ENCODE data around the gene B4GALT4.

Gene B4GALT4

GRCh38 chr3:119219069-119219468 is 21.6 kb downstream of the B4GALT4 start:
- Histone ChIP-seq H3K4me3 (ENCODE audit: low read length) (no peak overlapping the region), H3K4me1 (ENCODE audit: control insufficient read depth, insufficient read depth, low read length) (peaks cover 38% of the 10 kb centered on the region), H3K9me3 (ENCODE audit: control insufficient read depth, low read length) (no peaks in the 10 kb centered on the region), H3K9ac (ENCODE audit: low read length) (peak overlapping the region; percentile 4), H3K36me3 (ENCODE audit: control insufficient read depth, insufficient read depth, low read length) (peaks cover 19% of the 10 kb centered on the region), H3K27me3 (ENCODE audit: control insufficient read depth, insufficient read depth, low read length) (no peaks in the 10 kb centered on the region)

- H3K36me3 ChIP-seq (ENCODE audit: control insufficient read depth, insufficient read depth, low read length) = peaks cover 16% of the 10 kb centered on the region
- no peak overlapping the region for H3K9ac ChIP-seq (ENCODE audit: low read length)
- H3K27me3 ChIP-seq (ENCODE audit: control insufficient read depth, insufficient read depth, low read length) = no peaks in the 10 kb centered on the region
- no peak overlapping the region for H3K4me3 ChIP-seq (ENCODE audit: low read length)
- peaks cover 64% of the 10 kb centered on the region for H3K4me1 ChIP-seq (ENCODE audit: control insufficient read depth, insufficient read depth, low read length)
- no peaks in the 10 kb centered on the region for H3K9me3 ChIP-seq (ENCODE audit: control insufficient read depth, low read length)
Measured at GRCh38 chr3:119211803-119212202, 28.9 kb downstream of the B4GALT4 start.

- Histone ChIP-seq H3K36me3 (ENCODE audit: control insufficient read depth, insufficient read depth, low read length) (peaks cover 16% of the 10 kb centered on the region), H3K27me3 (ENCODE audit: control insufficient read depth, insufficient read depth, low read length) (no peaks in the 10 kb centered on the region), H3K9me3 (ENCODE audit: control insufficient read depth, low read length) (no peaks in the 10 kb centered on the region), H3K9ac (ENCODE audit: low read length) (no peak overlapping the region), H3K4me3 (ENCODE audit: low read length) (no peak overlapping the region), H3K4me1 (ENCODE audit: control insufficient read depth, insufficient read depth, low read length) (peaks cover 70% of the 10 kb centered on the region)
Measured at GRCh38 chr3:119211193-119211592, 29.5 kb downstream of the B4GALT4 start.

GRCh38 chr3:119207512-119207875 is 33.2 kb downstream of the B4GALT4 start:
- no peaks in the 10 kb centered on the region for H3K9me3 ChIP-seq (ENCODE audit: control insufficient read depth, low read length)
- H3K4me3 ChIP-seq (ENCODE audit: low read length) = no peak overlapping the region
- H3K27me3 ChIP-seq (ENCODE audit: control insufficient read depth, insufficient read depth, low read length) = no peaks in the 10 kb centered on the region
- peaks cover 78% of the 10 kb centered on the region for H3K4me1 ChIP-seq (ENCODE audit: control insufficient read depth, insufficient read depth, low read length)
- H3K36me3 ChIP-seq (ENCODE audit: control insufficient read depth, insufficient read depth, low read length) = no peaks in the 10 kb centered on the region
- no peak overlapping the region for H3K9ac ChIP-seq (ENCODE audit: low read length)

DNA sequence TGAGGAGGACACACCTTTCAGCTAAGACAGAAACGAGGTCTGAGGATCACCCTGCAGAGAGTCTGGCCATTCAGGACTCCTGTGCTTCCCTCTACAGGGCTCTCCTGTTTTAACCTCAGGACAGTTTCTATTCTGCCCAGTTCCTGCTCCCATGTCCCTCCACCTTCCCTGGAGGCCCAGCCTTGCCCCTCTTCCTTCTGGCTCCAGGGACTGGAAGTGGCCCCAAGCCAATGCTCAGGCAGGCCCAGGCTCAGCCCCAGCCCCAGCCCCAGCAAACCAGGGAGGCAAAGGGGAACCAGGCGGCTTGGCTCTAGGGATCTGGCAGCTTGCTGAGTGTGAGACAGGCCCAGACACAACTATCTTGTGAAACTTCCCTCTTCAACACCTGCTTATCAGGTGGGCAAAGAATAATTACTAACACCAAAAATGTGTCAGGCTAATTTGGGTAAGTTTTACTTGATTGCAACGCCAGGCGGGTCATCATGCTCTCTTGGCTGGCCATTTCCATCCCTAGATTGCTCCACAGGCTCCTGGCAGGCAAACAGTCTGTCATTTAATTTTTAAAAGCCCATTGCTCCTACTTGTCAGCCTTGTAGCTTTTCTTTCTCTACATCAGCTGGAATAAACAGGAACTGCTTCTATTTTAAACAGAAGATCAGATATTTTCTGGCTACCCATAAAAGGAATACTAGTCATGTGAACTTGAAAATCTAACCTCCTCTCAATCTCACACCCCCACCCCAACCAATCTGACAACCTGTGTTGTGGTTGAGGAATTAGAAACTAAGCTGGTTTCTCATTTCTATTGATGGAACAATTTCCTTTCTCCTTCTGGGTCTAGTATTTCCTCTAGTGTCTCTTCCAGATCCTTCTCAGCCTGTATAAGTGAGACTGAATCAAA is 33.8 kb downstream of the B4GALT4 start:
- H3K4me3 ChIP-seq (ENCODE audit: low read length) = no peak overlapping the region
- H3K9ac ChIP-seq (ENCODE audit: low read length) = peak overlapping the region; percentile 18
- peaks cover 71% of the 10 kb centered on the region for H3K4me1 ChIP-seq (ENCODE audit: control insufficient read depth, insufficient read depth, low read length)
- no peaks in the 10 kb centered on the region for H3K36me3 ChIP-seq (ENCODE audit: control insufficient read depth, insufficient read depth, low read length)
- no peaks in the 10 kb centered on the region for H3K9me3 ChIP-seq (ENCODE audit: control insufficient read depth, low read length)
- no peaks in the 10 kb centered on the region for H3K27me3 ChIP-seq (ENCODE audit: control insufficient read depth, insufficient read depth, low read length)

DNA sequence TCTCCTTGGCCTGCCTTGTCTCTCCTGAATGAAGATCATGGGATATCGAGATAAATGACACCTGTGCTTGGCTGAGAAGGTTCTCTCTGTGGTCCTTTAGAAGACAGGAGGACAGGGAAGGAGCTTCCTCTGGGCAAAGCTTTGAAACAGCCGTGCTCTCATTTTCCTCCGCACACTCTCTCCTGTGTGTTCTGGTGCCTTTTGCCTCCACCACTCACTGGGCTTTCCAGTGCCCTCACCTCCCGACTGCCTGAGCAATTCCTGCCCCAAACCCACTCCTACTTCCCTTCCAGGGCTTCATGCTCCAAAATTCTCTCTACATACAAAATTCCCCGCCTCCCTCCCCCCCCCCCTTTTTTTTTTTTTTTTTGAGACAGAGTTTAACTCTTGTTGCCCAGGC is 35.0 kb downstream of the B4GALT4 start:
- H3K4me3 ChIP-seq (ENCODE audit: low read length) = no peak overlapping the region
- no peaks in the 10 kb centered on the region for H3K36me3 ChIP-seq (ENCODE audit: control insufficient read depth, insufficient read depth, low read length)
- no peak overlapping the region for H3K9ac ChIP-seq (ENCODE audit: low read length)
- no peaks in the 10 kb centered on the region for H3K27me3 ChIP-seq (ENCODE audit: control insufficient read depth, insufficient read depth, low read length)
- no peaks in the 10 kb centered on the region for H3K9me3 ChIP-seq (ENCODE audit: control insufficient read depth, low read length)
- H3K4me1 ChIP-seq (ENCODE audit: control insufficient read depth, insufficient read depth, low read length) = peaks cover 60% of the 10 kb centered on the region

- H3K9me3 ChIP-seq (ENCODE audit: control insufficient read depth, low read length) = no peaks in the 10 kb centered on the region
- H3K27me3 ChIP-seq (ENCODE audit: control insufficient read depth, insufficient read depth, low read length) = no peaks in the 10 kb centered on the region
- no peaks in the 10 kb centered on the region for H3K36me3 ChIP-seq (ENCODE audit: control insufficient read depth, insufficient read depth, low read length)
Measured at GRCh38 chr3:119205209-119205608, 35.5 kb downstream of the B4GALT4 start.

GRCh38 chr3:119195911-119196310 is 44.8 kb downstream of the B4GALT4 start:
- Histone ChIP-seq H3K4me1 (ENCODE audit: control insufficient read depth, insufficient read depth, low read length) (peaks cover 6% of the 10 kb centered on the region), H3K4me3 (ENCODE audit: low read length) (no peak overlapping the region), H3K36me3 (ENCODE audit: control insufficient read depth, insufficient read depth, low read length) (no peaks in the 10 kb centered on the region), H3K9me3 (ENCODE audit: control insufficient read depth, low read length) (no peaks in the 10 kb centered on the region), H3K27me3 (ENCODE audit: control insufficient read depth, insufficient read depth, low read length) (no peaks in the 10 kb centered on the region), H3K9ac (ENCODE audit: low read length) (no peak overlapping the region)

More at GRCh38 chr3:119205209-119205608, 35.5 kb downstream of the B4GALT4 start:
- peaks cover 55% of the 10 kb centered on the region for H3K4me1 ChIP-seq (ENCODE audit: control insufficient read depth, insufficient read depth, low read length)
- no peak overlapping the region for H3K9ac ChIP-seq (ENCODE audit: low read length)
- no peak overlapping the region for H3K4me3 ChIP-seq (ENCODE audit: low read length)

- Histone ChIP-seq H3K36me3 (ENCODE audit: control insufficient read depth, insufficient read depth, low read length) (no peaks in the 10 kb centered on the region), H3K4me1 (ENCODE audit: control insufficient read depth, insufficient read depth, low read length) (peaks cover 6% of the 10 kb centered on the region), H3K9me3 (ENCODE audit: control insufficient read depth, low read length) (no peaks in the 10 kb centered on the region), H3K27me3 (ENCODE audit: control insufficient read depth, insufficient read depth, low read length) (no peaks in the 10 kb centered on the region), H3K9ac (ENCODE audit: low read length) (no peak overlapping the region), H3K4me3 (ENCODE audit: low read length) (no peak overlapping the region)
Measured at GRCh38 chr3:119195151-119195476, 45.6 kb downstream of the B4GALT4 start.

DNA sequence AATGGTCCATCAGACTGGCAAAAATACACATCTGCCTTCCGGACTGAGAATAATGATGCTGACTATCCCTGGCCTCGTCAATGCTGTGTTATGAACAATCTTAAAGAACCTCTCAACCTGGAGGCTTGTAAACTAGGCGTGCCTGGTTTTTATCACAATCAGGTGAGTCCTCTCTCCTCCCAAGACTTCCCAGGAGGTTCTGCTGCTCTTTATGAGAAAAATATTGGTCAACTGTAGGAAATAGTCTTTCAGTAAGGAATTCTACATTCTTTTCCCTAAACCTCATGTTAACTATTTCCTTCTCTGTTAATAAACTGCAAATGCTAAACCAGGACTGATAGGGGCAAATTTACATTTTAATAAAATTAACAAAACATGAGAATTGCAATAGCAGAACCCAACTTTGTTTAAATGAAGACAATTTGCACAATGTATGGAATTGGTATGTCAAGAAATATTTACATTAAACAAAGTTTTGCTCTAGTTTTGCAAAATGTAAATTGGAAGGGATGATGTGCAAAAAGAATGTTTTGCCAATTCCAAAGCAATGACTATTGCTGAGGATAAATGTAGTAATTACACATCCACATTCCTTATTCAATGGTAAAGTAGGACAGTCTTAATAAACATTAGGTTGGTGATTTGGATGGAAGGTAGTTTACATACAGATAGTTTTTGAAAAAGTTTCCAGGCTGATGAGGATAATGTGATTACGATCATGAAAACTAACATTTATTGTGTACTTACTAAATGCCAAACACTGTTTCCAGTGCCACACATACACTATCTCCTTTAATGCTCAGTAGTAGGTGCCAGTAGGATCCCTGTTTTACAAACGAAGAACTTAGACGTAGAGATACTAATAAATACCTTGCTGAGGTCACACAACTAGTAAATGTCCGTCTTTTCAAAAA is 46.2 kb downstream of the B4GALT4 start:
- no peak overlapping the region for H3K9ac ChIP-seq (ENCODE audit: low read length)
- no peak overlapping the region for H3K4me3 ChIP-seq (ENCODE audit: low read length)
- H3K9me3 ChIP-seq (ENCODE audit: control insufficient read depth, low read length) = no peaks in the 10 kb centered on the region
- H3K36me3 ChIP-seq (ENCODE audit: control insufficient read depth, insufficient read depth, low read length) = no peaks in the 10 kb centered on the region
- H3K4me1 ChIP-seq (ENCODE audit: control insufficient read depth, insufficient read depth, low read length) = peaks cover 6% of the 10 kb centered on the region
- no peaks in the 10 kb centered on the region for H3K27me3 ChIP-seq (ENCODE audit: control insufficient read depth, insufficient read depth, low read length)

- H3K4me1 ChIP-seq (ENCODE audit: control insufficient read depth, insufficient read depth, low read length) = peaks cover 6% of the 10 kb centered on the region
- H3K9me3 ChIP-seq (ENCODE audit: control insufficient read depth, low read length) = no peaks in the 10 kb centered on the region
- no peaks in the 10 kb centered on the region for H3K27me3 ChIP-seq (ENCODE audit: control insufficient read depth, insufficient read depth, low read length)
- H3K9ac ChIP-seq (ENCODE audit: low read length) = no peak overlapping the region
- H3K36me3 ChIP-seq (ENCODE audit: control insufficient read depth, insufficient read depth, low read length) = no peaks in the 10 kb centered on the region
- H3K4me3 ChIP-seq (ENCODE audit: low read length) = no peak overlapping the region
Measured at GRCh38 chr3:119191800-119192199, 48.9 kb downstream of the B4GALT4 start.

GRCh38 chr3:119187266-119187665 is 53.4 kb downstream of the B4GALT4 start:
- no peak overlapping the region for H3K9ac ChIP-seq (ENCODE audit: low read length)
- no peak overlapping the region for H3K4me3 ChIP-seq (ENCODE audit: low read length)
- peaks cover 29% of the 10 kb centered on the region for H3K4me1 ChIP-seq (ENCODE audit: control insufficient read depth, insufficient read depth, low read length)
- no peaks in the 10 kb centered on the region for H3K9me3 ChIP-seq (ENCODE audit: control insufficient read depth, low read length)
- no peaks in the 10 kb centered on the region for H3K36me3 ChIP-seq (ENCODE audit: control insufficient read depth, insufficient read depth, low read length)
- H3K27me3 ChIP-seq (ENCODE audit: control insufficient read depth, insufficient read depth, low read length) = no peaks in the 10 kb centered on the region

Data from mucosa of stomach (tissue), 1 donor.